GM12872 (cell line): ENCODE data around the gene KLHDC8A.

Source experiments
- CTCF ChIP-seq: IDR thresholded peaks from 3 replicates; pipeline ENCODE4 v1.5.1; 2011; ENCODE audit warnings: low read depth, mild to moderate bottlenecking, low read length, moderate library complexity; ENCODE audit not compliant: insufficient read depth

KLHDC8A gene

GRCh38 chr1:205382561-205382960 lies 25.8 kb upstream of the KLHDC8A start:
- no peak for TF ChIP-seq CTCF

GRCh38 chr1:205381305-205381704 lies 24.6 kb upstream of the KLHDC8A start:
- no peak for TF ChIP-seq CTCF

GRCh38 chr1:205380882-205381281 lies 24.2 kb upstream of the KLHDC8A start:
- TF ChIP-seq CTCF, result no peak

GRCh38 chr1:205379056-205379455 lies 22.3 kb upstream of the KLHDC8A start:
- TF ChIP-seq CTCF, result no peak

GRCh38 chr1:205377355-205377754 lies 20.6 kb upstream of the KLHDC8A start:
- TF ChIP-seq CTCF, result no peak

- no peak for TF ChIP-seq CTCF
Measured at GRCh38 chr1:205376739-205377138, 20.0 kb upstream of the KLHDC8A start.

GRCh38 chr1:205375835-205376545 lies 19.3 kb upstream of the KLHDC8A start:
- no peak for TF ChIP-seq CTCF
